ENCODE results near the gene PGP.

DNA sequence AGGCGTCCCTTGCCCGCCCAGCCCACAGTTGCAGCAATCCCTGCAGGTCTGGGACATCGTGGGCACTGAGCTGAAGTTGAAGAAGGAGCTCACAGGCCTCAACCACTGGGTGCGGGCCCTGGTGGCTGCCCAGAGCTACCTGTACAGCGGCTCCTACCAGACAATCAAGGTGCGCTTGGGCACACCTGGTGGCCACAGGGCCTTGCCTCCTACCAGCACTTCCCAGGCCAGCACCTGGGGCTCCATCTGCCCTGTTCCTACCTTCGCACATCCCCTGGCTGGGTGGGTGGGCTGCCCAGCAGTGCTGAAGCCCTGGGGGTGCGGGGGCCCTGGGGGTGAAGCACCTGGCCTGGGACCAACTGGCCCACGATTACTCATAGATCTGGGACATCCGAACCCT is 39.2 kb downstream of the PGP start:
- TF ChIP-seq, protein P1, sequence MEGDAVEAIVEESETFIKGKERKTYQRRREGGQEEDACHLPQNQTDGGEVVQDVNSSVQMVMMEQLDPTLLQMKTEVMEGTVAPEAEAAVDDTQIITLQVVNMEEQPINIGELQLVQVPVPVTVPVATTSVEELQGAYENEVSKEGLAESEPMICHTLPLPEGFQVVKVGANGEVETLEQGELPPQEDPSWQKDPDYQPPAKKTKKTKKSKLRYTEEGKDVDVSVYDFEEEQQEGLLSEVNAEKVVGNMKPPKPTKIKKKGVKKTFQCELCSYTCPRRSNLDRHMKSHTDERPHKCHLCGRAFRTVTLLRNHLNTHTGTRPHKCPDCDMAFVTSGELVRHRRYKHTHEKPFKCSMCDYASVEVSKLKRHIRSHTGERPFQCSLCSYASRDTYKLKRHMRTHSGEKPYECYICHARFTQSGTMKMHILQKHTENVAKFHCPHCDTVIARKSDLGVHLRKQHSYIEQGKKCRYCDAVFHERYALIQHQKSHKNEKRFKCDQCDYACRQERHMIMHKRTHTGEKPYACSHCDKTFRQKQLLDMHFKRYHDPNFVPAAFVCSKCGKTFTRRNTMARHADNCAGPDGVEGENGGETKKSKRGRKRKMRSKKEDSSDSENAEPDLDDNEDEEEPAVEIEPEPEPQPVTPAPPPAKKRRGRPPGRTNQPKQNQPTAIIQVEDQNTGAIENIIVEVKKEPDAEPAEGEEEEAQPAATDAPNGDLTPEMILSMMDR (IDR thresholded peaks at IDR 0.05; ENCODE audit: low read length) = no peak
- TF ChIP-seq EZH2 (IDR thresholded peaks at IDR 0.05; ENCODE audit: borderline replicate concordance, low read length) = no peak
